Effector memory CD4-positive, alpha-beta T cell (primary cell): Measurements from ENCODE around the gene MSRB3.

Source experiments
- DNase-seq, 3 donors: peaks; one replicate each; pipeline ENCODE4 v3.0.0-alpha.2; 2020
- H3K27ac ChIP-seq: 2 replicates; pipeline ENCODE4 v1.7.0; 2013; ENCODE audit warnings: mild to moderate bottlenecking, low read length, moderate library complexity; ENCODE audit not compliant: insufficient read depth, poor library complexity, severe bottlenecking
- H3K27me3 ChIP-seq: replicated peaks from 2 replicates; pipeline ENCODE4 v1.7.0; 2013; ENCODE audit warnings: mild to moderate bottlenecking, low read length; ENCODE audit not compliant: insufficient read depth, control insufficient read depth, poor library complexity, severe bottlenecking
- H3K36me3 ChIP-seq: 2 replicates; pipeline ENCODE4 v1.7.0; 2013; ENCODE audit warnings: mild to moderate bottlenecking, low read length, moderate library complexity; ENCODE audit not compliant: control insufficient read depth, insufficient read depth
- H3K4me1 ChIP-seq: 2 replicates; pipeline ENCODE4 v1.7.0; 2013; ENCODE audit warnings: low read length, mild to moderate bottlenecking; ENCODE audit not compliant: control insufficient read depth, insufficient read depth, poor library complexity, severe bottlenecking
- H3K4me3 ChIP-seq: 2 replicates; pipeline ENCODE4 v1.7.0; 2013; ENCODE audit warnings: low read length, low read depth, mild to moderate bottlenecking; ENCODE audit not compliant: insufficient read depth, poor library complexity, severe bottlenecking
- H3K9me3 ChIP-seq: 2 replicates; pipeline ENCODE4 v1.7.0; 2013; ENCODE audit warnings: mild to moderate bottlenecking, low read length, moderate library complexity; ENCODE audit not compliant: control insufficient read depth

The MSRB3 gene

DNA sequence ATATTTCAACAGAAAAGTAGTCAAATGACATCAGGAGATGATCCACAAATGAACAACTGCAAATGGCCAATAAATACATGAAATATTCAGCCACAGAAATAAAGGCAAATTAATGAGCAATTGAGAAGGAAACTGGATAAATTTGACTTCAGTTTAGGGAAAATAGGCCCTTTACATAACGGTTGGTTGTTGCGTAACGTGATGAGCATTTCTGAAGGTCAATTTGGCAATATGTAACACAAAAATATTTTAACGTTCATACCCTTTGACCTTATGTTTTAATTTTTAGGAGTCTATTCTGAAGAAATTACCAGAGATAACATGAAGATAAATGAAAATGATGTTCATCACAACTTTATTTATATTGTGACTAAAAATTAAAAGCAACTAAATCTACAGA is 14.7 kb upstream of the MSRB3 start:
- no peaks in the 10 kb centered on the region for H3K36me3 ChIP-seq
- H3K9me3 ChIP-seq, result no peaks in the 10 kb centered on the region
- no peak overlapping the region for H3K27ac ChIP-seq
- H3K27me3 ChIP-seq, result no peaks in the 10 kb centered on the region
- H3K4me1 ChIP-seq, result no peaks in the 10 kb centered on the region
- H3K4me3 ChIP-seq, result no peak overlapping the region
- DNase-seq, result no peak

DNA sequence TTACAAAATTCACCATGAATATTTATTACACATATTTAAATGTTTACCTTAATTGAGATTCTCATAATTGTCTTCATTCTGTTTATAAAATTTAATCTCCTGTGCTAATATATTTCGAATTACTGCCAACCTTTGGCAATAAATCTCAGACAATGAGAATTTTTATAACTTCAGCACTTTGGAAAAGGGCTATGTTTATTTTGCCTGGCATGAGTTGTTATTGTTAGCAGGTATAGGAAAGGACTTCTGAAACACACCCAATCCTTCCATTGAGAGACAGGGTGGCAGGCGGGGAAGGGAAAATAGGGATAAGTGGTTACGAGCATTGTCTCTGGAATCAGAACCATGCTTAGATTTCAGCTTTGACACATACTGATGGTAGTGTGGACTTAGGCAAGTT is 12.1 kb upstream of the MSRB3 start:
- Histone ChIP-seq H3K27ac (no peak overlapping the region), H3K9me3 (no peaks in the 10 kb centered on the region), H3K4me3 (no peak overlapping the region), H3K36me3 (no peaks in the 10 kb centered on the region), H3K4me1 (no peaks in the 10 kb centered on the region), H3K27me3 (no peaks in the 10 kb centered on the region)
- DNase-seq, result no peak

DNA sequence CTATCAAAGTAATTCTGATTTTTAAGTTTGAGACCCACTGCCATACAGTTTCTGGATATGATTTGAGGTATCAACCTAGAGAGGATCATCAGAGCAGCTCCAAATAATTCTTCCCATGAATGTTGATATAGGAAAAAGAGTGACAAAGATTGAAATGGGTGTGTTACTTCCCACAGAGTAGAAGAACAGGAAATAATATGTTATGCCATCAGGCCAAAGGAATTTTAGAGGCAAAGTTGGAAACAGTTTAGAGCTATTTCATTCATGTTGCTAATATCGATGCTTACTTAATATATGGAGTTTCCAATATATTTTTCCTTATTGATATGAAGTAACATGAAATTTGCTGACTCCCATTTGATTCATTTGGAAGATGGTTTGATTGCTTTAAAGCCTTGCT is 8.9 kb upstream of the MSRB3 start:
- H3K27me3 ChIP-seq, result no peaks in the 10 kb centered on the region
- H3K36me3 ChIP-seq, result no peaks in the 10 kb centered on the region
- no peaks in the 10 kb centered on the region for H3K9me3 ChIP-seq
- no peak overlapping the region for H3K4me3 ChIP-seq
- no peaks in the 10 kb centered on the region for H3K4me1 ChIP-seq
- DNase-seq, result no peak
- H3K27ac ChIP-seq, result no peak overlapping the region

DNA sequence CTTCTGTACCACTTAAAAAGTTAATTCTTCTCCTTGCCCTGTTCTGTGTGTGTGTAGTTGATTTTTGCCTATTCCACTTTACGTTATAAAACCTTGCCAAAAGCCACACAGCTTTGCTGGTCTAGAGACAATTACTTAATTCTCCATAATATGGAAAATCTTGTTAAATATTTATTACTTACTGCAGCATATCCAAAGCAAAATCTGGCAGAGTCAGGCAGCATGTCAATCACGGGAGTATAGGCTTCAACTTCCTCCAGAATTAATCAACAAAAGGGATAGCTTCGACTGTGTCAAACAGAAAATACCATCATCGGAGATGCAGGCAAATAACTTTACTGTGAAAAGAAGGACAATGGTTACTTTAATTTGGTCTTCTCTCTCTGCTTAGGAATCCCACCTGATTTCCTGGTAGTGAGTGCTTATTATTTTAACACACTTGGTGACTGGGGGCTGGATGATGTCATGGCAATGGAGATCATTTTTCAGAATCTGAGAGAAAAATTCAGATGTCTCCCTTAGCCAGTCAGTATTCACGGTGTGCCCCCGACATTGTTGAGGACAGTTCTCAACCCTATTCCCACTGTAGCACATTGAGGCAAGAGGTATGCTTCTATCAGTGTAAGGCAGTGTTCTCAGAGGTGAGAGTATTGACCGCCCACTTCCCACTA is 3.7 kb upstream of the MSRB3 start:
- Histone ChIP-seq H3K36me3 (no peaks in the 10 kb centered on the region), H3K4me3 (no peak overlapping the region), H3K27me3 (peaks cover 5% of the 10 kb centered on the region), H3K27ac (no peak overlapping the region), H3K9me3 (no peaks in the 10 kb centered on the region), H3K4me1 (peaks cover 9% of the 10 kb centered on the region)
- no peak for DNase-seq

DNA sequence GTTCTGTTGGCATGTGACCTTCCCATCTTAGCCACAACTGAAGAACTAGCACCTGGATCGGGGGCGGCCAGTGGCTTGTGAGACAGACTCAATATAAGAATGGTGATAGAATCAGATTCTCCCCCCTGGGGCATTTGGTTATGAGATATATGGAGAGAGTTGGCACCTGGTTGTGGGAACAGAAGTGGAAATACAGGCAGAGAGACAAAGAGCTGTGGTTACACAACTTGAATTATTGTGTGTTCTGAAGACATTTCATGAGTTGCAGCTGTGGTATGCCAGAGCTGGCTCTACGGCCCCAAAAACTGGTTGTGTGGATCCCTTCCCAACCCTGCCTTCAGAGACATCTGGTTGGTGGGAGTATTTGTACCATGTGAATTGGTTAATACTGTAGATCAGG is 2.9 kb upstream of the MSRB3 start:
- H3K36me3 ChIP-seq, result no peaks in the 10 kb centered on the region
- no peaks in the 10 kb centered on the region for H3K9me3 ChIP-seq
- DNase-seq, result no peak
- no peak overlapping the region for H3K4me3 ChIP-seq
- peaks cover 9% of the 10 kb centered on the region for H3K4me1 ChIP-seq
- no peak overlapping the region for H3K27ac ChIP-seq
- peaks cover 5% of the 10 kb centered on the region for H3K27me3 ChIP-seq

DNA sequence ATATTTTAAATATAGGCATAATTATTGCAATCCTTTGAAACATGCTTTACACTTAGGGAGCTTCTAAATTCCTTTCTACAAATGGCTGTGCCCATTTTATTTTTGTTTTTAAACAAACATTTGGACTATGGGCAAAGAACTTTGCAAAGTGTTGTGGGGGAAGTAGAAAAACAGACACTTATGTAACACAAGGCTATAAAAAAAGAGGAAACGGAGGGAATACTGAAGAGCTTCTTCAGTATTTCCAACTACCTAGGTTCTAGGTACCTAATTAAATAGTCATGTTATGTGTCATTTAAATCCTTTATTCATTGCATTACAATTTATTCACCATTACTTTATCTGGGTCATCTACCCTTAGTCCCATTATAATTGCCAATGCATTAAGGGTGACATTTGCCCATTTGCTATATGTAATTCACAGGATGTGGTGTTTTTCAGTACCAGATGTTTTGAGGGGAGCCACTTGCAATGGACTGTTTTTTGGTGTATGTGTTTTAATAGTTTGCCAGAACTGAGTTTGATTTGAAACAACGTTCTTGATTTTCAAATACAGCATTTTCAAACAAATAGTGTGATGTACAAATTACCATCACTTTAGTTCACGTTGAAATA is 1.5 kb upstream of the MSRB3 start:
- Histone ChIP-seq H3K27ac (no peak overlapping the region), H3K27me3 (peaks cover 5% of the 10 kb centered on the region), H3K4me1 (peaks cover 9% of the 10 kb centered on the region), H3K36me3 (no peaks in the 10 kb centered on the region), H3K4me3 (no peak overlapping the region), H3K9me3 (no peaks in the 10 kb centered on the region)
- no peak for DNase-seq

DNA sequence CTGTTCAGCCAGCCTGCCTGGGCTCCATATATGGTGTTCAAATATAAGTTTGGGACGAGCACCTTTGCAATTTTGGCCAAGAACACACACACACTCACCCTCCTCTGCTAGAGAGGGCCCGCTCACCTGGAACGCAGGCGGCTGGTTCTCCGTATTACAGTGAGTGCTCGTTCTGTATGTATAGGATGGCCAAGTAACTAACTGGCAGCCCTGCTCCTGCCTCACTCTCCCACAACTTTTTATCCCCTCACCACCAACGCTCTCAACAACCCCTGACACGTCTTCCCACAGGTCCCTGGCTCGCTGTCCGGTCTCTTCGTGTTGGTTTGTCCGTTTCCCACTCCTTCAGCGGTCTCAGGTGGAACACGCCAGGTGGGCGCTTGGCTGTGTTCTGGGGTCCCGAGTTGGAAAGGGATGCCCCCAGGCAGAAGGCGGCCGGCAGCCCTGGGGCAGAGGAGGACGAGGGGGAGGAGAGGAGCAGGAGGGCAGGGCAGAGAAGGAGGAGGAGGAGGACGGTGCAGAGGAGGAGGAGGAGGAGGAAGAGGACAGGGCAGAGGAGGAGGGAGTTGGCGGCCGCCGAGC is 398 bp upstream of the MSRB3 start:
- Histone ChIP-seq H3K9me3 (no peaks in the 10 kb centered on the region), H3K27ac (no peak overlapping the region), H3K27me3 (peaks cover 5% of the 10 kb centered on the region), H3K36me3 (no peaks in the 10 kb centered on the region), H3K4me3 (no peak overlapping the region), H3K4me1 (peaks cover 9% of the 10 kb centered on the region)
- no peak for DNase-seq

DNA sequence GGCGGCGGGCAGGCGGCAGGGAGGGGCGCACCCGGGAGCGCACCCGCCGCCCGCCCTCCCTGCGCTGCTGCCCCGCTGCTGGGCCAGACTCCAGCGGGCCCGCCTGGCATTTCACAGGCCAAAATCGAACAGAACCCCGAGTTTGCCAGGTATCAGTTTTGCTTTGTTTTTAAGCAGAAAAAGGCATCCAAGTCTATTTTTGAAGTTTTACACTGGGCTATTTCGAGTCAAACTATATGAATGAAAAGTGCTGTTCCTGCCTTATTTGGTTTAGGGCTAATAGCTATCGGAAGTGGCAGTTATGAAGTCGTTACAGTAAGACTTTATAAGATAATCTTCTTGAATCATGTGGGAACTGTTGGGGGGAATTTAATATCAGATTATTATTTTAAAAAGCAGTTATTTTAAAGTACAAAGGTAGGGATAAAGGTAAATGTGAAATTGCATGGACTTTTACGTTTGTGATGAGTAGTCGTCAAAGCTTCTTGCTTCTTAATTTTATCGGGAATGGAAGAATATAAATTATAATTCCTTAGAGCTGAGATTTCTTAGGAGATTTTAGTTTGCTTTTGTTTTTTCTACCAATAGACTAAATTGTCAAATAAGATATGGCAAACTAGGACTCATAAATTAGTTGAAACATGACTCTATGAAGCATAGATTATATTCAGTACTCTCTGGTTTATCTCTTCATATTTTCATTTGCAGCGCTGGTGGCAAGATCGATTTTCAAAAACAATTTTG is 1.1 kb downstream of the MSRB3 start:
- Histone ChIP-seq H3K9me3 (no peaks in the 10 kb centered on the region), H3K27me3 (peaks cover 5% of the 10 kb centered on the region), H3K27ac (no peak overlapping the region), H3K4me1 (peaks cover 9% of the 10 kb centered on the region), H3K4me3 (peak overlapping the region; percentile 45), H3K36me3 (no peaks in the 10 kb centered on the region)
- no peak for DNase-seq

DNA sequence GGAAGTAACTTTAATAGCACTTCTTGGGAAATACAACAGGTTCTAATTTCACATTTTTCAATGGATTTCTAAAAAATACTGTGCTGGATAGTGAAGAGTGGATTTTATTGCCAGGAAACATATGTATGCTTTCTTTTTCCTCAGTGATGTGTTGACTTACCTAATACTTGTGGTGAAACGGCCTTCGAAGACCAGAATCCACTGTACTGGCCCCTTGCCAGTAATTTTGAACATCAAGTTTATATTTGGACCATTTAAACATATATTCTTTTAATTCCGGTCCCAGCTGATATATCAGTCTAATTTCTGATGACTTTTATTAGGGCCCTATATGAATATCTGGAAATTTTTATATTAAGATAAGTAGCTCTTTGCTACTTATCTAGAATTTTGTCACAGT is 1.8 kb downstream of the MSRB3 start:
- Histone ChIP-seq H3K36me3 (no peaks in the 10 kb centered on the region), H3K27ac (no peak overlapping the region), H3K4me3 (no peak overlapping the region), H3K27me3 (peaks cover 5% of the 10 kb centered on the region), H3K4me1 (peaks cover 9% of the 10 kb centered on the region), H3K9me3 (no peaks in the 10 kb centered on the region)
- DNase-seq, result no peak

DNA sequence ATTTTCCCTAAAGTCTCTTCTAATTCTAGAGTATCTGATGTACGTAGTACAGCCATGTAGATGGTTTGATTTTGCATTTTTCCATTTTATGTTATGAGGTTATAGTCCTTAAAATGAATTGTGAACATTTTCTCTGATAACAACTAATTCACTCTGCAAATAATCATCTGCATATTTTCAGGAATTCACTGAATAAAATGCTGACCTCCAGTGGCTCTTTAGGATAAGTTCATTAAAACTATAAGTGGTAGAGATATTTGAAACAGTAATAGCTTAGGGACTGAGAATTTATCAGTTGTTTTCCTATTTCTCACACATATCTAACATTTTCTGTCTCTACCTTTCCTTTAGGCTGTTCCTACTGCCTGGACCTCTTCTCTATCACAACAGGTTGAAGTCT is 4.4 kb downstream of the MSRB3 start:
- Histone ChIP-seq H3K9me3 (no peaks in the 10 kb centered on the region), H3K27ac (no peak overlapping the region), H3K27me3 (peaks cover 5% of the 10 kb centered on the region), H3K4me3 (no peak overlapping the region), H3K4me1 (peaks cover 9% of the 10 kb centered on the region), H3K36me3 (no peaks in the 10 kb centered on the region)
- no peak for DNase-seq
